Measurements from ENCODE around the gene NAT8. TPM values are rescaled to one million over a fixed set of nuclear protein-coding genes. Genes with fewer than 3 reads are reported as not detected.
"Not testable (repeated sequence)": the region's sequence is repeated elsewhere in the genome, so short reads cannot be mapped to it uniquely, and the experiment has no call there.

NAT8 gene
- total and polyA plus RNA-seq, 2 experiments from 2014 or later = not detected

GRCh38 chr2:73647690-73648089 lies 5.5 kb upstream of the NAT8 start:
- H2AFZ ChIP-seq; H3K27me3 Mint-ChIP-seq (ENCODE audit: insufficient read depth, low read depth, poor library complexity); DNase-seq (ENCODE audit: low spot score); H3K4me3 ChIP-seq; H3K4me2 ChIP-seq; H3K4me1 Mint-ChIP-seq; H3K9me2 ChIP-seq (ENCODE audit: insufficient read depth); H4K20me1 ChIP-seq (replicated peaks; ENCODE audit: insufficient read depth); ATAC-seq; H3F3A ChIP-seq (replicated peaks; ENCODE audit: low read depth); H3K27me3 ChIP-seq (ENCODE audit: insufficient read depth); H3K4me3 Mint-ChIP-seq; H3K36me3 Mint-ChIP-seq (ENCODE audit: low read depth); H3K36me3 ChIP-seq (ENCODE audit: insufficient read depth); H3K27ac ChIP-seq (ENCODE audit: low read depth); H3K27ac Mint-ChIP-seq; H3K79me2 ChIP-seq (replicated peaks; ENCODE audit: insufficient read depth); H3K4me1 ChIP-seq (ENCODE audit: insufficient read depth): not testable (repeated sequence)
- peaks cover 24% of the 10 kb centered on the region for H3K9me3 Mint-ChIP-seq

DNA sequence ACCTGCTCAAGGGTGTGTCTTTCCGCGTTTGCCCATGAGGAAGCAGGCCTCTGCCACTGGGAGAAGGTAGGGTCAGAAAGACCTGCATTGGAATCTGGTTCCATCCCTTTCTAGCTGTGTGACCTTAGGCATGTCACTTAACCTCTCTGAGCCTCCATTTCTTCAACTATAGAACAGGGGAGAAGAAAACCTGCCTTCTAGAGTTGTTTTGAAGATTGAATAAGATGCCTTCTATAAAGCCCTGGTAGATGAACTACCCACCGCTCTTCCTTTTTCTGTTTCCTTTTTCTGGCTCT lies 507 bp downstream of the NAT8 start:
- no peaks in the 10 kb centered on the region for H3K36me3 ChIP-seq (ENCODE audit: insufficient read depth)
- H3K27me3 Mint-ChIP-seq (ENCODE audit: insufficient read depth, low read depth, poor library complexity) = peaks cover 2% of the 10 kb centered on the region
- ATAC-seq (no peak), DNase-seq (ENCODE audit: low spot score) (no peak)
- H3K4me3 Mint-ChIP-seq = no peak overlapping the region
- peaks cover 27% of the 10 kb centered on the region for H3K36me3 Mint-ChIP-seq (ENCODE audit: low read depth)
- H2AFZ ChIP-seq = no peak overlapping the region
- H3K79me2 ChIP-seq (replicated peaks; ENCODE audit: insufficient read depth) = no peaks in the 10 kb centered on the region
- no peaks in the 10 kb centered on the region for H3K9me2 ChIP-seq (ENCODE audit: insufficient read depth)
- H3F3A ChIP-seq (replicated peaks; ENCODE audit: low read depth) = no peaks in the 10 kb centered on the region
- peaks cover 57% of the 10 kb centered on the region for H3K9me3 Mint-ChIP-seq
- no peaks in the 10 kb centered on the region for H3K27me3 ChIP-seq (ENCODE audit: insufficient read depth)
- H4K20me1 ChIP-seq (replicated peaks; ENCODE audit: insufficient read depth) = no peaks in the 10 kb centered on the region
- H3K4me1 Mint-ChIP-seq = no peaks in the 10 kb centered on the region
- H3K4me3 ChIP-seq = no peak overlapping the region
- no peak overlapping the region for H3K27ac Mint-ChIP-seq
- no peaks in the 10 kb centered on the region for H3K4me1 ChIP-seq (ENCODE audit: insufficient read depth)
- H3K27ac ChIP-seq (ENCODE audit: low read depth) = no peak overlapping the region
- H3K4me2 ChIP-seq = no peak overlapping the region
- TF ChIP-seq STAT1 (IDR thresholded peaks at IDR 0.05; ENCODE audit: unreplicated experiment) = no peak
- TF ChIP-seq, protein P1, sequence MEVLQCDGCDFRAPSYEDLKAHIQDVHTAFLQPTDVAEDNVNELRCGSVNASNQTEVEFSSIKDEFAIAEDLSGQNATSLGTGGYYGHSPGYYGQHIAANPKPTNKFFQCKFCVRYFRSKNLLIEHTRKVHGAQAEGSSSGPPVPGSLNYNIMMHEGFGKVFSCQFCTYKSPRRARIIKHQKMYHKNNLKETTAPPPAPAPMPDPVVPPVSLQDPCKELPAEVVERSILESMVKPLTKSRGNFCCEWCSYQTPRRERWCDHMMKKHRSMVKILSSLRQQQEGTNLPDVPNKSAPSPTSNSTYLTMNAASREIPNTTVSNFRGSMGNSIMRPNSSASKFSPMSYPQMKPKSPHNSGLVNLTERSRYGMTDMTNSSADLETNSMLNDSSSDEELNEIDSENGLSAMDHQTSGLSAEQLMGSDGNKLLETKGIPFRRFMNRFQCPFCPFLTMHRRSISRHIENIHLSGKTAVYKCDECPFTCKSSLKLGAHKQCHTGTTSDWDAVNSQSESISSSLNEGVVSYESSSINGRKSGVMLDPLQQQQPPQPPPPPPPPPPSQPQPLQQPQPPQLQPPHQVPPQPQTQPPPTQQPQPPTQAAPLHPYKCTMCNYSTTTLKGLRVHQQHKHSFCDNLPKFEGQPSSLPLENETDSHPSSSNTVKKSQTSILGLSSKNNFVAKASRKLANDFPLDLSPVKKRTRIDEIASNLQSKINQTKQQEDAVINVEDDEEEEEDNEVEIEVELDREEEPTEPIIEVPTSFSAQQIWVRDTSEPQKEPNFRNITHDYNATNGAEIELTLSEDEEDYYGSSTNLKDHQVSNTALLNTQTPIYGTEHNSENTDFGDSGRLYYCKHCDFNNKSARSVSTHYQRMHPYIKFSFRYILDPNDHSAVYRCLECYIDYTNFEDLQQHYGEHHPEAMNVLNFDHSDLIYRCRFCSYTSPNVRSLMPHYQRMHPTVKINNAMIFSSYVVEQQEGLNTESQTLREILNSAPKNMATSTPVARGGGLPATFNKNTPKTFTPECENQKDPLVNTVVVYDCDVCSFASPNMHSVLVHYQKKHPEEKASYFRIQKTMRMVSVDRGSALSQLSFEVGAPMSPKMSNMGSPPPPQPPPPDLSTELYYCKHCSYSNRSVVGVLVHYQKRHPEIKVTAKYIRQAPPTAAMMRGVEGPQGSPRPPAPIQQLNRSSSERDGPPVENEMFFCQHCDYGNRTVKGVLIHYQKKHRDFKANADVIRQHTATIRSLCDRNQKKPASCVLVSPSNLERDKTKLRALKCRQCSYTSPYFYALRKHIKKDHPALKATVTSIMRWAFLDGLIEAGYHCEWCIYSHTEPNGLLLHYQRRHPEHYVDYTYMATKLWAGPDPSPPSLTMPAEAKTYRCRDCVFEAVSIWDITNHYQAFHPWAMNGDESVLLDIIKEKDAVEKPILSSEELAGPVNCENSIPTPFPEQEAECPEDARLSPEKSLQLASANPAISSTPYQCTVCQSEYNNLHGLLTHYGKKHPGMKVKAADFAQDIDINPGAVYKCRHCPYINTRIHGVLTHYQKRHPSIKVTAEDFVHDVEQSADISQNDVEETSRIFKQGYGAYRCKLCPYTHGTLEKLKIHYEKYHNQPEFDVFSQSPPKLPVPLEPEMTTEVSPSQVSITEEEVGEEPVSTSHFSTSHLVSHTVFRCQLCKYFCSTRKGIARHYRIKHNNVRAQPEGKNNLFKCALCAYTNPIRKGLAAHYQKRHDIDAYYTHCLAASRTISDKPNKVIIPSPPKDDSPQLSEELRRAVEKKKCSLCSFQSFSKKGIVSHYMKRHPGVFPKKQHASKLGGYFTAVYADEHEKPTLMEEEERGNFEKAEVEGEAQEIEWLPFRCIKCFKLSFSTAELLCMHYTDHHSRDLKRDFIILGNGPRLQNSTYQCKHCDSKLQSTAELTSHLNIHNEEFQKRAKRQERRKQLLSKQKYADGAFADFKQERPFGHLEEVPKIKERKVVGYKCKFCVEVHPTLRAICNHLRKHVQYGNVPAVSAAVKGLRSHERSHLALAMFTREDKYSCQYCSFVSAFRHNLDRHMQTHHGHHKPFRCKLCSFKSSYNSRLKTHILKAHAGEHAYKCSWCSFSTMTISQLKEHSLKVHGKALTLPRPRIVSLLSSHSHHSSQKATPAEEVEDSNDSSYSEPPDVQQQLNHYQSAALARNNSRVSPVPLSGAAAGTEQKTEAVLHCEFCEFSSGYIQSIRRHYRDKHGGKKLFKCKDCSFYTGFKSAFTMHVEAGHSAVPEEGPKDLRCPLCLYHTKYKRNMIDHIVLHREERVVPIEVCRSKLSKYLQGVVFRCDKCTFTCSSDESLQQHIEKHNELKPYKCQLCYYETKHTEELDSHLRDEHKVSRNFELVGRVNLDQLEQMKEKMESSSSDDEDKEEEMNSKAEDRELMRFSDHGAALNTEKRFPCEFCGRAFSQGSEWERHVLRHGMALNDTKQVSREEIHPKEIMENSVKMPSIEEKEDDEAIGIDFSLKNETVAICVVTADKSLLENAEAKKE (CRISPR knock-in tag; IDR thresholded peaks at IDR 0.05) = no peak
- TF ChIP-seq JUNB (IDR thresholded peaks at IDR 0.05; ENCODE audit: unreplicated experiment) = no peak
- TF ChIP-seq, protein P2, sequence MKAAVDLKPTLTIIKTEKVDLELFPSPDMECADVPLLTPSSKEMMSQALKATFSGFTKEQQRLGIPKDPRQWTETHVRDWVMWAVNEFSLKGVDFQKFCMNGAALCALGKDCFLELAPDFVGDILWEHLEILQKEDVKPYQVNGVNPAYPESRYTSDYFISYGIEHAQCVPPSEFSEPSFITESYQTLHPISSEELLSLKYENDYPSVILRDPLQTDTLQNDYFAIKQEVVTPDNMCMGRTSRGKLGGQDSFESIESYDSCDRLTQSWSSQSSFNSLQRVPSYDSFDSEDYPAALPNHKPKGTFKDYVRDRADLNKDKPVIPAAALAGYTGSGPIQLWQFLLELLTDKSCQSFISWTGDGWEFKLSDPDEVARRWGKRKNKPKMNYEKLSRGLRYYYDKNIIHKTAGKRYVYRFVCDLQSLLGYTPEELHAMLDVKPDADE (IDR thresholded peaks at IDR 0.05) = no peak
- TF ChIP-seq EZH2 (IDR thresholded peaks at IDR 0.05; ENCODE audit: low read depth, unreplicated experiment) = no peak
- TF ChIP-seq ZNF114 (CRISPR knock-in tag; IDR thresholded peaks at IDR 0.05) = no peak
- no peak for TF ChIP-seq EZH2phosphoT487 (IDR thresholded peaks at IDR 0.05; ENCODE audit: unreplicated experiment)
- TF ChIP-seq POLR2AphosphoS5 (IDR thresholded peaks at IDR 0.05; ENCODE audit: low read depth) = no peak

Measured in GM23338 (cell line).